Endothelial cell of umbilical vein (primary cell): ENCODE results near the gene STK32C. TPM values are rescaled to one million over a fixed set of nuclear protein-coding genes. Genes with fewer than 3 reads are reported as not detected.

Experiments used
- BruUV-seq: library from RNA; stranded (reverse); fragments of 400-500 nt; replicated peaks from 2 replicates; lab custom pipeline; 2021; lab: Mats Ljungman, UMichigan
- CTCF ChIA-PET: fragments of 300-600, 350-600 bp; sonication (Branson Sonifier 250); formaldehyde crosslinking; loops from one replicate; lab custom pipeline; 2021; ENCODE audit warnings: antibody characterized with exemption, inconsistent platforms; lab: Charles Lee
- POLR2A ChIA-PET: fragments of 300-600, 350-600 bp; sonication (Branson Sonifier 250); formaldehyde crosslinking; loops from one replicate; lab custom pipeline; 2021; ENCODE audit warnings: antibody characterized with exemption, inconsistent platforms; lab: Charles Lee
- DNase-seq: peaks from one replicate; pipeline ENCODE4 v3.0.0-alpha.2; 2011; ENCODE audit warnings: low read depth, low spot score
- FAIRE-seq: peaks from 2 replicates; lab custom pipeline; 2011; peaks lifted over from hg19 to GRCh38; lab: Jason Lieb, UNC
- H2AFZ ChIP-seq: 2 replicates; pipeline ENCODE4 v1.6.0; 2012; ENCODE audit warnings: low read depth, low read length, control low read depth, inconsistent platforms
- H3K27ac ChIP-seq: 2 replicates; pipeline ENCODE4 v1.5.1; 2011; ENCODE audit warnings: low read depth, mild to moderate bottlenecking, control low read depth, low read length, moderate library complexity; ENCODE audit not compliant: insufficient read depth
- H3K27me3 ChIP-seq, 2 experiments: 2 replicates each; pipeline versions ENCODE4 v1.6.0 to v1.6.1; 2011; ENCODE audit warnings: low read length in 2 of 2, mixed read lengths in 1 of 2; ENCODE audit not compliant: control insufficient read depth in 2 of 2, insufficient read depth in 2 of 2
- H3K36me3 ChIP-seq, 2 experiments: 2 replicates in 1 of 2; 3 replicates in 1 of 2; pipeline ENCODE4 v1.5.1; 2011; ENCODE audit warnings: low read length in 2 of 2, mild to moderate bottlenecking in 1 of 2, moderate library complexity in 1 of 2; ENCODE audit not compliant: control insufficient read depth in 2 of 2, insufficient read depth in 2 of 2; ENCODE audit errors: extremely low read depth in 1 of 2
- H3K4me1 ChIP-seq: 3 replicates; pipeline ENCODE4 v1.5.1; 2011; ENCODE audit warnings: mild to moderate bottlenecking, low read length; ENCODE audit not compliant: control insufficient read depth, insufficient read depth; ENCODE audit errors: extremely low read depth
- H3K4me2 ChIP-seq: 2 replicates; pipeline ENCODE4 v1.6.1; 2011; ENCODE audit warnings: low read length, control low read depth, mixed read lengths; ENCODE audit not compliant: insufficient read depth
- H3K4me3 ChIP-seq, 3 experiments: fragments of 200-600 bp in 1 of 3; sonication (generic), shearing (Covaris generic) in 1 of 3; replicated peaks in 1 of 3; 2 replicates each; pipeline ENCODE4 v1.5.1; 2011 to 2016; ENCODE audit warnings: control low read depth in 3 of 3, low read length in 3 of 3, mild to moderate bottlenecking in 2 of 3, inconsistent platforms in 1 of 3, low read depth in 1 of 3, moderate library complexity in 1 of 3; ENCODE audit not compliant: insufficient read depth in 1 of 3
- H3K79me2 ChIP-seq: 2 replicates; pipeline ENCODE4 v1.6.0; 2012; ENCODE audit warnings: low read length, inconsistent platforms; ENCODE audit not compliant: control insufficient read depth, insufficient read depth
- H3K9ac ChIP-seq: replicated peaks from 2 replicates; pipeline ENCODE3; 2011; ENCODE audit warnings: low read length, control low read depth; ENCODE audit not compliant: insufficient read depth; ENCODE audit errors: extremely low read depth
- H3K9me1 ChIP-seq: replicated peaks from 3 replicates; pipeline ENCODE4 v1.6.0; 2011; ENCODE audit warnings: mild to moderate bottlenecking, low read length; ENCODE audit not compliant: control insufficient read depth, insufficient read depth; ENCODE audit errors: extremely low read depth
- H3K9me3 ChIP-seq: replicated peaks from 2 replicates; pipeline ENCODE4 v1.5.1; 2012; ENCODE audit warnings: low read length, inconsistent platforms; ENCODE audit not compliant: control insufficient read depth, insufficient read depth
- H4K20me1 ChIP-seq: replicated peaks from 2 replicates; pipeline ENCODE3; 2011; ENCODE audit warnings: mild to moderate bottlenecking, low read length; ENCODE audit not compliant: control insufficient read depth, insufficient read depth; ENCODE audit errors: extremely low read depth
- CTCF ChIP-seq, 2 donors: IDR thresholded peaks; 1 replicate in 1 of 2; 2 replicates in 1 of 2; pipeline ENCODE4 v1.5.1; 2011; ENCODE audit warnings: low read length in 2 of 2, mild to moderate bottlenecking in 2 of 2, moderate library complexity in 2 of 2, control low read depth in 1 of 2, inconsistent platforms in 1 of 2, low read depth in 1 of 2; ENCODE audit not compliant: insufficient read depth in 1 of 2; ENCODE audit errors: extremely low read depth in 1 of 2
- EZH2 ChIP-seq: IDR thresholded peaks from 2 replicates; pipeline ENCODE4 v1.6.1; 2012; ENCODE audit warnings: borderline replicate concordance, low read depth, mild to moderate bottlenecking, moderate library complexity, low read length, inconsistent platforms; ENCODE audit not compliant: severe bottlenecking
- FOS ChIP-seq: IDR thresholded peaks from 2 replicates; pipeline ENCODE4 v1.6.1; 2011; ENCODE audit warnings: mild to moderate bottlenecking, low read length, moderate library complexity, borderline replicate concordance; ENCODE audit not compliant: insufficient read depth
- JUN ChIP-seq: IDR thresholded peaks from 2 replicates; pipeline ENCODE4 v1.6.1; 2011; ENCODE audit warnings: borderline replicate concordance, low read depth; ENCODE audit not compliant: insufficient read length, insufficient read depth
- MYC ChIP-seq: IDR thresholded peaks from one replicate; pipeline ENCODE4 v1.6.1; 2011; ENCODE audit warnings: mild to moderate bottlenecking, low read depth, low read length
- POLR2A ChIP-seq: IDR thresholded peaks from 2 replicates; pipeline ENCODE4 v1.6.1; 2012; ENCODE audit warnings: low read depth, mild to moderate bottlenecking, control low read depth, low read length
- POLR2AphosphoS5 ChIP-seq: IDR thresholded peaks from 2 replicates; pipeline ENCODE4 v1.6.1; 2012; ENCODE audit warnings: low read depth, mild to moderate bottlenecking, control low read depth, low read length, moderate library complexity; ENCODE audit not compliant: insufficient read depth
- dilution Hi-C: fragments of 300-500 bp; cut with MboI; formaldehyde crosslinking; loops from one replicate; pipeline ENCODE4 v1.15.0; 2019; ENCODE audit warnings: low sequenced_read_pairs; ENCODE audit not compliant: extremely low pct_ligation_motif_present
- intact Hi-C: fragments of 100-400 bp; cut with micrococcal nuclease; formaldehyde crosslinking; loops from one replicate; pipeline ENCODE4 v1.10.0; 2022
- polyA plus RNA-seq, 4 experiments: library from polyadenylated mRNA; depleted of rRNA in 3 of 4; stranded (reverse) in 3 of 4; unstranded in 1 of 4; fragments of >200 nt; gene quantifications; 2 replicates each; pipeline versions ENCODE4 v1.2.1 to v1.2.3, GENCODE V29; 2011 to 2012; ENCODE audit warnings: missing spikeins in 1 of 4
- total RNA-seq: library from RNA; stranded (reverse); gene quantifications from 2 replicates; pipeline ENCODE4 v1.2.3, GENCODE V29; 2021

The STK32C gene
- total and polyA plus RNA-seq, 2 donors (not counting 3 experiments of a cell fraction or from before 2014, with no cell fraction given) = 5.4 to 14.1 TPM

GRCh38 chr10:132169766-132170560 is 137.8 kb downstream of the STK32C start:
- Histone ChIP-seq H4K20me1 (no peaks in the 10 kb centered on the region), H3K9me3 (no peaks in the 10 kb centered on the region), H3K9me1 (no peaks in the 10 kb centered on the region), H3K36me3 (no peaks in the 10 kb centered on the region), H3K4me1 (no peaks in the 10 kb centered on the region), H2AFZ (no peak overlapping the region), H3K27me3 (no peaks in the 10 kb centered on the region), H3K4me2 (no peak overlapping the region), H3K9ac (no peak overlapping the region), H3K27ac (no peak overlapping the region), H3K4me3 (no peak overlapping the region), H3K79me2 (no peaks in the 10 kb centered on the region)
- DNase-seq (no peak), FAIRE-seq (no peak)
- TF ChIP-seq MYC (no peak), POLR2AphosphoS5 (no peak), CTCF (IDR thresholded peaks at IDR 0.05; ENCODE audit: extremely low read depth in 1 of 2, insufficient read depth in 1 of 2, low read depth in 1 of 2, low read length in 2 of 2) (no peak), POLR2A (no peak), EZH2 (no peak), JUN (no peak), FOS (no peak)
- CTCF ChIA-PET = no interaction called here
- intact Hi-C loops = no loop called here
- dilution Hi-C loops = no loop called here
- POLR2A ChIA-PET = no interaction called here
- no TSS peak for BruUV-seq
